Erythroblast (primary cell): ENCODE results near the gene KRT73.

Source experiments
- DNase-seq, 2 experiments: peaks; one replicate each; lab custom pipeline; 2025; lab: John Stamatoyannopoulos, UW
- GATA1 ChIP-seq: IDR thresholded peaks from 2 replicates; pipeline ENCODE4 v1.6.1; 2011; ENCODE audit warnings: low read depth, mild to moderate bottlenecking, control low read depth, low read length, moderate library complexity
- POLR2A ChIP-seq: IDR thresholded peaks from 2 replicates; pipeline ENCODE4 v1.6.1; 2011; ENCODE audit warnings: mild to moderate bottlenecking, low read length

The KRT73 gene

GRCh38 chr12:52585066-52585465 lies 33.3 kb downstream of the KRT73 start:
- no peak for TF ChIP-seq POLR2A
- no peak for TF ChIP-seq GATA1
- DNase-seq, result no peak

- TF ChIP-seq GATA1, result no peak
- TF ChIP-seq POLR2A, result no peak
- no peak for DNase-seq
These were observed 34.1 kb downstream of the KRT73 start for GRCh38 chr12:52584156-52584682.

- TF ChIP-seq POLR2A, result no peak
- no peak for TF ChIP-seq GATA1
- DNase-seq, result peak; percentile 69 to 86
These were observed 35.3 kb downstream of the KRT73 start for GRCh38 chr12:52582971-52583456.

GRCh38 chr12:52582486-52582885 lies 35.9 kb downstream of the KRT73 start:
- DNase-seq, result no peak
- TF ChIP-seq POLR2A (no peak), GATA1 (no peak)

GRCh38 chr12:52581481-52581880 lies 36.9 kb downstream of the KRT73 start:
- no peak for DNase-seq
- TF ChIP-seq POLR2A (no peak), GATA1 (no peak)

- no peak for TF ChIP-seq GATA1
- no peak for TF ChIP-seq POLR2A
- no peak for DNase-seq
These were observed 37.3 kb downstream of the KRT73 start for GRCh38 chr12:52581066-52581465.

GRCh38 chr12:52580496-52580895 lies 37.9 kb downstream of the KRT73 start:
- TF ChIP-seq POLR2A (no peak), GATA1 (no peak)
- no peak for DNase-seq

- TF ChIP-seq GATA1 (no peak), POLR2A (no peak)
These were observed 38.6 kb downstream of the KRT73 start for GRCh38 chr12:52579468-52580465.

GRCh38 chr12:52578469-52578868 lies 39.9 kb downstream of the KRT73 start:
- DNase-seq, result no peak
- TF ChIP-seq GATA1, result no peak
- TF ChIP-seq POLR2A, result no peak

More at GRCh38 chr12:52579468-52580465, 38.6 kb downstream of the KRT73 start:
- DNase-seq, result no peak

GRCh38 chr12:52577316-52577715 lies 41.0 kb downstream of the KRT73 start:
- DNase-seq, result no peak
- TF ChIP-seq POLR2A (no peak), GATA1 (no peak)

GRCh38 chr12:52575948-52576347 lies 42.4 kb downstream of the KRT73 start:
- TF ChIP-seq GATA1 (no peak), POLR2A (no peak)
- no peak for DNase-seq

- no peak for DNase-seq
- no peak for TF ChIP-seq GATA1
These were observed 43.1 kb downstream of the KRT73 start for GRCh38 chr12:52575256-52575655.

- TF ChIP-seq GATA1, result no peak
- no peak for TF ChIP-seq POLR2A
- no peak for DNase-seq
These were observed 44.6 kb downstream of the KRT73 start, which contains the start of gene KRT74 for GRCh38 chr12:52573743-52574142. TSS of gene KRT74 (minus strand) at chr12:52573843. CDS start at chr12:52573777, 66 bp downstream.

- TF ChIP-seq POLR2A (no peak), GATA1 (no peak)
- DNase-seq, result no peak
These were observed 45.1 kb downstream of the KRT73 start for GRCh38 chr12:52573306-52573705.
